A549 (cell line): Measurements from ENCODE around the gene HACL1. TPM values are rescaled to one million over a fixed set of nuclear protein-coding genes. Genes with fewer than 3 reads are reported as not detected.

Source experiments
- ATAC-seq, 2 experiments: fragments of 200-7000 bp in 1 of 2; fragments of >200 bp in 1 of 2; cut with Nextera tagmentation in 1 of 2; cut with Tn5 transposase in 1 of 2; 3 replicates each; pipeline versions ENCODE4 v1.8.0 to v1.9.1; 2018 to 2020; ENCODE audit warnings: mild to moderate bottlenecking in 1 of 2, moderate library complexity in 1 of 2
- CTCF ChIA-PET: fragments of 300-600 bp; sonication (Branson Sonifier 250); formaldehyde crosslinking; extraction: SDS; loops from one replicate; lab custom pipeline; 2021; ENCODE audit warnings: antibody characterized with exemption, inconsistent platforms; lab: Yijun Ruan, JAX
- POLR2A ChIA-PET: fragments of 350-600 bp; formaldehyde crosslinking; extraction: SDS; loops from one replicate; lab custom pipeline; 2021; ENCODE audit warnings: antibody characterized with exemption, inconsistent platforms; lab: Yijun Ruan, JAX
- DNase-seq, 2 experiments: peaks; one replicate each; pipeline versions ENCODE4 v3.0.0 to v3.0.0-alpha.2; 2011 to 2016; ENCODE audit warnings: low read depth in 1 of 2, low spot score in 1 of 2
- FAIRE-seq: peaks from 2 replicates; lab custom pipeline; 2011; peaks lifted over from hg19 to GRCh38; lab: Jason Lieb, UNC
- H3K27ac ChIP-seq, 2 experiments: fragments of >200 bp; sonication (Bioruptor Twin); formaldehyde crosslinking; 3 replicates each; pipeline ENCODE4 v1.5.1; 2016 to 2017
- H3K4me1 ChIP-seq: fragments of >200 bp; sonication (Bioruptor Twin); formaldehyde crosslinking; 3 replicates; pipeline ENCODE4 v1.6.1; 2016
- H3K4me2 ChIP-seq: fragments of >200 bp; sonication (Bioruptor Twin); formaldehyde crosslinking; 3 replicates; pipeline ENCODE4 v1.6.1; 2016
- H3K4me3 ChIP-seq: fragments of >200 bp; sonication (Bioruptor Twin); formaldehyde crosslinking; 3 replicates; pipeline ENCODE4 v1.5.1; 2016
- H3K9me3 ChIP-seq: fragments of >200 bp; sonication (Bioruptor Twin); formaldehyde crosslinking; 3 replicates; pipeline ENCODE4 v1.6.1; 2016
- CBX2 ChIP-seq: fragments of 200-600 bp; sonication (generic); IDR thresholded peaks from 2 replicates; pipeline ENCODE4 v1.6.1; 2016; ENCODE audit warnings: low read depth, mild to moderate bottlenecking, borderline replicate concordance
- CHD2 ChIP-seq: fragments of 150-350 bp; IDR thresholded peaks from 2 replicates; pipeline ENCODE4 v1.6.1; 2014; ENCODE audit warnings: low read length; ENCODE audit not compliant: partially characterized antibody
- CHD4 ChIP-seq: fragments of 200-600 bp; sonication (generic); IDR thresholded peaks from 2 replicates; pipeline ENCODE4 v1.6.1; 2016; ENCODE audit warnings: antibody characterized with exemption, mild to moderate bottlenecking, borderline replicate concordance
- E2F6 ChIP-seq: IDR thresholded peaks from 2 replicates; pipeline ENCODE4 v1.6.1; 2012; ENCODE audit warnings: low read depth, borderline replicate concordance
- EHMT2 ChIP-seq: fragments of 200-600 bp; sonication (generic); IDR thresholded peaks from 2 replicates; pipeline ENCODE4 v1.6.1; 2016; ENCODE audit warnings: antibody characterized with exemption, low read depth, mild to moderate bottlenecking, moderate library complexity
- ESRRA ChIP-seq: fragments of 150-350 bp; IDR thresholded peaks from 2 replicates; pipeline ENCODE4 v1.6.1; 2014; ENCODE audit warnings: mild to moderate bottlenecking, low read length, borderline replicate concordance
- FOSL2 ChIP-seq, 2 experiments: fragments of 450-650 bp in 1 of 2; fragments of >200 bp in 1 of 2; sonication (Bioruptor Twin) in 1 of 2; formaldehyde crosslinking; IDR thresholded peaks; 2 replicates each; pipeline versions ENCODE4 v1.5.0 to v1.6.1; 2016 to 2020; ENCODE audit warnings: mild to moderate bottlenecking in 1 of 2, moderate library complexity in 1 of 2
- GATA3 ChIP-seq: IDR thresholded peaks from 2 replicates; pipeline ENCODE4 v1.6.1; 2012; ENCODE audit warnings: borderline replicate concordance
- HES2 ChIP-seq: fragments of >200 bp; sonication (Bioruptor Twin); formaldehyde crosslinking; IDR thresholded peaks from 2 replicates; pipeline ENCODE4 v1.6.1; 2016
- HOXB5 ChIP-seq: fragments of 250-450 bp; sonication (Bioruptor Pico); IDR thresholded peaks from 2 replicates; pipeline ENCODE4 v1.5.0; 2020; ENCODE audit warnings: mild to moderate bottlenecking, moderate library complexity
- KDM1A ChIP-seq: fragments of 200-600 bp; sonication (generic); IDR thresholded peaks from 2 replicates; pipeline ENCODE4 v1.6.1; 2016; ENCODE audit warnings: low read depth, mild to moderate bottlenecking
- MAZ ChIP-seq: fragments of 150-350 bp; IDR thresholded peaks from 2 replicates; pipeline ENCODE4 v1.6.1; 2014; ENCODE audit warnings: antibody characterized with exemption, low read depth, low read length, borderline replicate concordance
- POLR2A ChIP-seq: IDR thresholded peaks from 2 replicates; pipeline ENCODE4 v1.6.1; 2012; ENCODE audit warnings: mild to moderate bottlenecking, low read length
- RAD21 ChIP-seq, 2 experiments: fragments of >200 bp in 1 of 2; sonication (Bioruptor Twin) in 1 of 2; formaldehyde crosslinking in 1 of 2; IDR thresholded peaks in 1 of 2; conservative IDR thresholded peaks in 1 of 2; 2 replicates in 1 of 2; 3 replicates in 1 of 2; pipeline ENCODE4 v1.6.1; 2012 to 2018; ENCODE audit warnings: inconsistent platforms in 1 of 2
- REST ChIP-seq: fragments of 200-600 bp; sonication (generic); IDR thresholded peaks from 2 replicates; pipeline ENCODE4 v1.6.1; 2016; ENCODE audit warnings: antibody characterized with exemption, mild to moderate bottlenecking, moderate library complexity
- SMC3 ChIP-seq: fragments of >200 bp; sonication (Bioruptor Twin); formaldehyde crosslinking; IDR thresholded peaks from 3 replicates; pipeline ENCODE4 v1.6.1; 2018; ENCODE audit warnings: inconsistent platforms
- TFCP2L1 ChIP-seq: fragments of 250-450 bp; sonication (Bioruptor Pico); IDR thresholded peaks from 2 replicates; pipeline ENCODE4 v1.5.0; 2021; ENCODE audit warnings: mild to moderate bottlenecking
- TP53 ChIP-seq: fragments of 250-450 bp; sonication (Bioruptor Pico); IDR thresholded peaks from 2 replicates; pipeline ENCODE4 v1.5.0; 2021; ENCODE audit warnings: mild to moderate bottlenecking, moderate library complexity
- ZC3H11A ChIP-seq: fragments of 450-650 bp; IDR thresholded peaks from 2 replicates; pipeline ENCODE4 v1.6.1; 2014; ENCODE audit warnings: antibody characterized with exemption, mild to moderate bottlenecking
- ZFP36 ChIP-seq: fragments of 450-650 bp; IDR thresholded peaks from 2 replicates; pipeline ENCODE4 v1.6.1; 2014; ENCODE audit warnings: borderline replicate concordance; ENCODE audit not compliant: partially characterized antibody
- ZSCAN20 ChIP-seq: fragments of 250-450 bp; sonication (Bioruptor Pico); IDR thresholded peaks from 2 replicates; pipeline ENCODE4 v1.8.0; 2022; ENCODE audit warnings: mild to moderate bottlenecking, moderate library complexity
- WGBS: methylation state at CpG from one replicate; pipeline ENCODE4 v1.1.6; 2017; ENCODE audit errors: missing lambda C conversion rate; 5-methylcytosine and 5-hydroxymethylcytosine counted together
- polyA plus RNA-seq, 4 experiments: library from polyadenylated mRNA; depleted of rRNA in 3 of 4; stranded (reverse); fragments of >200 nt; fragmentation: RNase III in 1 of 4; extraction: RNeasy Plus Mini Kit Qiagen cat#74134 plus additional on column Dnase treatment in 1 of 4; gene quantifications; 2 replicates in 3 of 4; 3 replicates in 1 of 4; pipeline ENCODE4 v1.2.3, GENCODE V29; 2011 to 2017
- TF ChIP-seq, protein P1 (sequence below): fragments of 150-350 bp; IDR thresholded peaks from 2 replicates; pipeline ENCODE4 v1.6.1; 2014; ENCODE audit warnings: low read depth, mild to moderate bottlenecking, low read length
- TF ChIP-seq, protein P2 (sequence below): fragments of 450-650 bp; IDR thresholded peaks from 2 replicates; pipeline ENCODE4 v1.6.1; 2014; ENCODE audit warnings: antibody characterized with exemption

The HACL1 gene
- polyA plus RNA-seq, 2 of the 4 experiments (the other 2 are of a cell fraction): 26.3 to 51.0 TPM

DNA sequence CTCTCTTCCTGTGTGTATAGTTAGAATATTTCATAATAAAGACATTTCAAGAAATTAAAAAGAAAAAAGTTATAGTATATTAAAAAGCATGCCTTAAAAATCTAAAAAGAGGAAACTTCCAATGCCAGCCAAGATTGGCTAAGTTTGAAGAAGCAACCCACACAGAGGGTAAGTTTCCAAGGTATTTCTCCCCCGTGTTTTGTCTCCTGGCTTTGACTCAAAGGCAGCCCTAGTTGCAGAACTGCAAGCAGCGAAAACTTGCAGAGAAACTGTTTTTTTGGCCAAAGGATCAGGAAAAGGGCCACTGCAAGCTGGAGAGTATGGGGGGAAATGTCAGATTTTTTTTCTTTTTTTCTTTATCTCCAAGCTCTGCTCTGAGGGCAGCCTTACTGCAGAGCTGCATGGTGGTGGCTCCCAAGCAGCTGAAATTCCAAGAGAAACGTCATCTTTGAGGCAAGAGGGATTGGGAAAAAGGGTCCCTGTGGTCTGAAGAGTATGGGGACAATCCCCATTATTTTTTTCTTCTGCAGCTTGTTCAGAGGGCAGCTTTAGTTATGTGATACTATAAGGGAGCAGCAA is 23.0 kb downstream of the HACL1 start (continued):
- TF ChIP-seq REST: no peak
- TF ChIP-seq, protein P1, sequence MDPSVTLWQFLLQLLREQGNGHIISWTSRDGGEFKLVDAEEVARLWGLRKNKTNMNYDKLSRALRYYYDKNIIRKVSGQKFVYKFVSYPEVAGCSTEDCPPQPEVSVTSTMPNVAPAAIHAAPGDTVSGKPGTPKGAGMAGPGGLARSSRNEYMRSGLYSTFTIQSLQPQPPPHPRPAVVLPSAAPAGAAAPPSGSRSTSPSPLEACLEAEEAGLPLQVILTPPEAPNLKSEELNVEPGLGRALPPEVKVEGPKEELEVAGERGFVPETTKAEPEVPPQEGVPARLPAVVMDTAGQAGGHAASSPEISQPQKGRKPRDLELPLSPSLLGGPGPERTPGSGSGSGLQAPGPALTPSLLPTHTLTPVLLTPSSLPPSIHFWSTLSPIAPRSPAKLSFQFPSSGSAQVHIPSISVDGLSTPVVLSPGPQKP: no peak
- no peak for TF ChIP-seq ESRRA
- TF ChIP-seq E2F6: no peak
- TF ChIP-seq TP53 (CRISPR knock-in tag): no peak
- TF ChIP-seq SMC3: no peak
- no peak for TF ChIP-seq RAD21 (conservative IDR thresholded peaks at IDR 0.05 in 1 of 2, IDR thresholded peaks at IDR 0.05 in 1 of 2)
- TF ChIP-seq, all 56 proteins: peak for 0

DNA sequence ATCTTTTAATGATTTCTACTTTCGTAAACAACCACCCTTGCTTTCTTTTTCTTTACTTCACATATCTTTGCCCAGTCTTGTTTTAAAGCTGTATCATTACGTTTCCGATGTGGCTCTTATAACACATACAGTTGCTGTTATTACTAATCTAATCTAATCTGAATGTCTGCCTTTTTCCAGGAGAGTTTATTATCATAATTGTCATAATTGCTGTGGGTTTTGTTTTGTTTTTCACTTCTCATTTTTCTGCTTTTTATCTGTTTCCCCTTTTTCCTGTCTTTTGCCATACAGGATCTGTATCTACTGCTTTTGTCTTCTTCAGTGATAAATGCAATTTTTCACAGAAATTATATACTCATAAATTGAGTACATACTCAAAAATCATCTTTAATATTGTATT is 24.9 kb downstream of the HACL1 start:
- H3K27ac ChIP-seq: no peak overlapping the region
- CTCF ChIA-PET: no interaction called here
- no peak for FAIRE-seq
- POLR2A ChIA-PET: no interaction called here
- TF ChIP-seq, protein P2, sequence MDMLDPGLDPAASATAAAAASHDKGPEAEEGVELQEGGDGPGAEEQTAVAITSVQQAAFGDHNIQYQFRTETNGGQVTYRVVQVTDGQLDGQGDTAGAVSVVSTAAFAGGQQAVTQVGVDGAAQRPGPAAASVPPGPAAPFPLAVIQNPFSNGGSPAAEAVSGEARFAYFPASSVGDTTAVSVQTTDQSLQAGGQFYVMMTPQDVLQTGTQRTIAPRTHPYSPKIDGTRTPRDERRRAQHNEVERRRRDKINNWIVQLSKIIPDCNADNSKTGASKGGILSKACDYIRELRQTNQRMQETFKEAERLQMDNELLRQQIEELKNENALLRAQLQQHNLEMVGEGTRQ: no peak
- TF ChIP-seq EHMT2 (no peak), ZFP36 (no peak), KDM1A (no peak)
- H3K9me3 ChIP-seq: no peaks in the 10 kb centered on the region
- H3K4me2 ChIP-seq: no peak overlapping the region
- no peaks in the 10 kb centered on the region for H3K4me1 ChIP-seq
- DNase-seq: no peak
- H3K4me3 ChIP-seq: no peak overlapping the region
- no peak for ATAC-seq
- 90% methylated on average over 3 of the region's 3 CpGs for WGBS

- Histone ChIP-seq H3K4me2 (no peak overlapping the region), H3K27ac (no peak overlapping the region), H3K4me1 (no peaks in the 10 kb centered on the region), H3K4me3 (no peak overlapping the region), H3K9me3 (no peaks in the 10 kb centered on the region)
- ATAC-seq (no peak), FAIRE-seq (no peak), DNase-seq (no peak)
- POLR2A ChIA-PET: no interaction called here
- 90% methylated on average over 5 of the region's 5 CpGs for WGBS
- CTCF ChIA-PET: no interaction called here
- TF ChIP-seq HES2: no peak
- TF ChIP-seq TFCP2L1: no peak
- TF ChIP-seq RAD21 (conservative IDR thresholded peaks at IDR 0.05 in 1 of 2, IDR thresholded peaks at IDR 0.05 in 1 of 2): no peak
- TF ChIP-seq ZSCAN20 (CRISPR knock-in tag): no peak
- no peak for TF ChIP-seq FOSL2 (IDR thresholded peaks at IDR 0.05)
- no peak for TF ChIP-seq FOSL2 (CRISPR knock-in tag; IDR thresholded peaks at IDR 0.05)
- TF ChIP-seq MAZ: no peak
- TF ChIP-seq ZC3H11A: no peak
- no peak for TF ChIP-seq CHD2
- TF ChIP-seq CHD4: no peak
- TF ChIP-seq GATA3: no peak
- TF ChIP-seq, protein P1: no peak
- TF ChIP-seq CBX2: no peak
- TF ChIP-seq POLR2A: no peak
- no peak for TF ChIP-seq REST
- no peak for TF ChIP-seq HOXB5 (CRISPR knock-in tag)
These were observed 25.9 kb downstream of the HACL1 start for GRCh38 chr3:15575446-15575845.
